Measurements from ENCODE around the gene TM4SF5. TPM values are rescaled to one million over a fixed set of nuclear protein-coding genes. Genes with fewer than 3 reads are reported as not detected.

The TM4SF5 gene
- total RNA-seq, 1 experiment from 2014 or later: not detected

DNA sequence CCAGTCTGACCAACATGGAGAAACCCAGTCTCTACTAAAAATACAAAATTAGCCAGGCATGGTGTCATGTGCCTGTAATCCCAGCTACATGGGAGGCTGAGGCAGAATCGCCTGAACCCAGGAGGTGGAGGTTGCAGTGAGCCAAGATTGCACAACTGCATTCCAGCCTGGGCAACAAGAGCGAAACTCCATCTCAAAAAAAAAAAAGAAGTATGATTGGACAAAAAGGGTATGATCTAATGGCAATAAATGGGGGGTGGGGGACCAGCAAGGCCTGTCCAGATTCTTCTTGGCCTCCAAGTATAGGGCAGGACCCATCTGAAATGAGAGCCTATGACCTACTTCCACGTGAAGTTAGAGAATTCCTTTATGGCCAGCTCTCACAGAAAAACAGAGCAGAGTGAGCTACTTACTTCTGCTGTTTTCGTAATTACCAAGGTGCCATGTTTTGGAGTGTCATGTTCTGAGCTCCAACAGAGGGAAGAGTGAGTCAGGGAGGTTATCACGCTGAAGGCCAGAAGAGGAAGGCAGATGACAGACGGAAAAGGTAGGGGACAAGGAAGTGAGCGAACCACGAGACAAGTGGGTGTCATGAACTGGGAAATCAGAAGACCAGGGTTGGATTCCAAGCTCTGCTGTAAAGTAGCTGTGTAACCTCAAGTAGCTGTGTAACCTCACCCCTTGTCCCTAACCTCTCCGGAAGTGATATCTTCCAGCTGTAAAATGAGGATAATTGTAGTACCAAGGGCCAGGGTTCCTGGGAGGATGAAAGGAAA is 35.6 kb upstream of the TM4SF5 start:
- H3K36me3 Mint-ChIP-seq (ENCODE audit: insufficient read depth, unreplicated experiment): peaks cover 20% of the 10 kb centered on the region
- POLR2A ChIA-PET: interaction anchor here (0.7 to 1.7 kb wide), 5 partner anchors 26 to 212 kb away, joined by 3 to 4 read pairs (median 4); partner anchors contain the start of gene PELP1
- TF ChIP-seq, protein P1, sequence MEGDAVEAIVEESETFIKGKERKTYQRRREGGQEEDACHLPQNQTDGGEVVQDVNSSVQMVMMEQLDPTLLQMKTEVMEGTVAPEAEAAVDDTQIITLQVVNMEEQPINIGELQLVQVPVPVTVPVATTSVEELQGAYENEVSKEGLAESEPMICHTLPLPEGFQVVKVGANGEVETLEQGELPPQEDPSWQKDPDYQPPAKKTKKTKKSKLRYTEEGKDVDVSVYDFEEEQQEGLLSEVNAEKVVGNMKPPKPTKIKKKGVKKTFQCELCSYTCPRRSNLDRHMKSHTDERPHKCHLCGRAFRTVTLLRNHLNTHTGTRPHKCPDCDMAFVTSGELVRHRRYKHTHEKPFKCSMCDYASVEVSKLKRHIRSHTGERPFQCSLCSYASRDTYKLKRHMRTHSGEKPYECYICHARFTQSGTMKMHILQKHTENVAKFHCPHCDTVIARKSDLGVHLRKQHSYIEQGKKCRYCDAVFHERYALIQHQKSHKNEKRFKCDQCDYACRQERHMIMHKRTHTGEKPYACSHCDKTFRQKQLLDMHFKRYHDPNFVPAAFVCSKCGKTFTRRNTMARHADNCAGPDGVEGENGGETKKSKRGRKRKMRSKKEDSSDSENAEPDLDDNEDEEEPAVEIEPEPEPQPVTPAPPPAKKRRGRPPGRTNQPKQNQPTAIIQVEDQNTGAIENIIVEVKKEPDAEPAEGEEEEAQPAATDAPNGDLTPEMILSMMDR (IDR thresholded peaks at IDR 0.05; ENCODE audit: unreplicated experiment): no peak
- no peaks in the 10 kb centered on the region for H3K9me3 Mint-ChIP-seq (ENCODE audit: unreplicated experiment)
- peaks cover 30% of the 10 kb centered on the region for H3K4me1 Mint-ChIP-seq (ENCODE audit: insufficient read depth, unreplicated experiment)
- no TSS peak for BruUV-seq (replicated peaks)
- no peak for DNase-seq (ENCODE audit: unreplicated experiment)
- H3K27ac Mint-ChIP-seq (ENCODE audit: low read depth, unreplicated experiment): peak overlapping the region; percentile 17
- H3K4me3 Mint-ChIP-seq (ENCODE audit: unreplicated experiment): no peak overlapping the region
- intact Hi-C loops (cut with micrococcal nuclease): no loop called here
- H3K27me3 Mint-ChIP-seq (ENCODE audit: insufficient read depth, unreplicated experiment): no peaks in the 10 kb centered on the region
- CTCF ChIA-PET: interaction anchor here (0.7 to 2.4 kb wide), 3 partner anchors 52 to 173 kb away, joined by 3 to 8 read pairs (median 3); no protein-coding TSS in a partner anchor

DNA sequence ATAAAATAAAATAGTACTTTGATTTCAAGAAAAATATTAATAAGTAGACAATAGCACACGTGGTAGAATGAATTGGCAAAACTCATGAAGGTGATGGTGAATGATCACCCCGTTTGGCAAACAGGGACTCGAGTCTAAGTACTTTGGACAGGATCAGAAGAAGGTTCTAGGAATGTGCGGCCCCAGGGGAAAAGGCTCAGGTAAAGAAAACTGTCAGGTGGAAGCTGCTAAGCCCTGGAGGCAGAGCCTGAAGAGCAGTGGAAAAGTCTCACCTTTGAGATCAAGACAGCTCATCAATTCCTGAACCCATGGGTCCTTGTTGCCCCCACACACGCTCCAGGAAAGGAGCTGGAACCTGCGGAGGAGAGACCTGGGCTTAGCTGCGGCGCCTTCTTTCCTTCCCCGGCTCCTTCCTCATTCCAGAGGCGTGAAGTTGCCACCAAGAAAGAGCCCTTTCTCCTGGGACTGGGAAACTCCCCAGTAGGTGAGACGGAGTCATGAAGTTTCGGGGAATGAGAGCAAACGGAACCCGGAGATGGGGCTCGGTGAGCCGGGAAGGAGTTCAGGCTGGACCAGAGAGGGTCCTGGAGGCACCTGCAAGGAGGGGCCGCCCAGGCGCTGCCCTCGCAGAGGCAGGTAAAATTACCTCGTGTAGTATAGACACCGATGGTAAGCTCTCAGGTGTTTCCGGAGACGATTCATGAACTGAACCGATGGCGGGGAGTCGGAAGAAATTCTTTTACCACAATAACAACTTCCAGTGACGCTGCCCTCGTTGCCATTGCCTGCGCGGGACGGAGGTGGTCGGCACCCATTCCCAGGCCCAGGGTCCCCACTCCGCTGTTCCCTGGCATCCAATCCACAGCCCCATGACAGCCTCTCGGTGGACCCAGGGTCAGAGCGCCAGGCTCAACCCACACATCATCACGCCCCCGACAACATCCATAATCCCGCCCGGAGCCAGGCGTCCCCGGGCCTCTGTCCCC is 33.3 kb upstream of the TM4SF5 start:
- peaks cover 30% of the 10 kb centered on the region for H3K4me1 Mint-ChIP-seq (ENCODE audit: insufficient read depth, unreplicated experiment)
- peak; percentile 45 for DNase-seq (ENCODE audit: unreplicated experiment)
- peak overlapping the region; percentile 76 for H3K27ac Mint-ChIP-seq (ENCODE audit: low read depth, unreplicated experiment)
- CTCF ChIA-PET: interaction anchor here (0.6 to 1.2 kb wide), 6 partner anchors 45 to 196 kb away, joined by 3 to 4 read pairs (median 4); no protein-coding TSS in a partner anchor
- intact Hi-C loops (cut with micrococcal nuclease): no loop called here
- no peaks in the 10 kb centered on the region for H3K27me3 Mint-ChIP-seq (ENCODE audit: insufficient read depth, unreplicated experiment)
- no peaks in the 10 kb centered on the region for H3K9me3 Mint-ChIP-seq (ENCODE audit: unreplicated experiment)
- TF ChIP-seq, protein P1 (IDR thresholded peaks at IDR 0.05; ENCODE audit: unreplicated experiment): no peak
- TSS peak; percentile 29 for BruUV-seq (replicated peaks)
- POLR2A ChIA-PET: interaction anchor here (0.6 to 2.7 kb wide), 10 partner anchors 28 to 373 kb away, joined by 3 to 8 read pairs (median 4); partner anchors contain the start of genes ARRB2, CHRNE, PELP1 and ZNF232
- peaks cover 3% of the 10 kb centered on the region for H3K36me3 Mint-ChIP-seq (ENCODE audit: insufficient read depth, unreplicated experiment)
- peak overlapping the region; percentile 73 for H3K4me3 Mint-ChIP-seq (ENCODE audit: unreplicated experiment)

DNA sequence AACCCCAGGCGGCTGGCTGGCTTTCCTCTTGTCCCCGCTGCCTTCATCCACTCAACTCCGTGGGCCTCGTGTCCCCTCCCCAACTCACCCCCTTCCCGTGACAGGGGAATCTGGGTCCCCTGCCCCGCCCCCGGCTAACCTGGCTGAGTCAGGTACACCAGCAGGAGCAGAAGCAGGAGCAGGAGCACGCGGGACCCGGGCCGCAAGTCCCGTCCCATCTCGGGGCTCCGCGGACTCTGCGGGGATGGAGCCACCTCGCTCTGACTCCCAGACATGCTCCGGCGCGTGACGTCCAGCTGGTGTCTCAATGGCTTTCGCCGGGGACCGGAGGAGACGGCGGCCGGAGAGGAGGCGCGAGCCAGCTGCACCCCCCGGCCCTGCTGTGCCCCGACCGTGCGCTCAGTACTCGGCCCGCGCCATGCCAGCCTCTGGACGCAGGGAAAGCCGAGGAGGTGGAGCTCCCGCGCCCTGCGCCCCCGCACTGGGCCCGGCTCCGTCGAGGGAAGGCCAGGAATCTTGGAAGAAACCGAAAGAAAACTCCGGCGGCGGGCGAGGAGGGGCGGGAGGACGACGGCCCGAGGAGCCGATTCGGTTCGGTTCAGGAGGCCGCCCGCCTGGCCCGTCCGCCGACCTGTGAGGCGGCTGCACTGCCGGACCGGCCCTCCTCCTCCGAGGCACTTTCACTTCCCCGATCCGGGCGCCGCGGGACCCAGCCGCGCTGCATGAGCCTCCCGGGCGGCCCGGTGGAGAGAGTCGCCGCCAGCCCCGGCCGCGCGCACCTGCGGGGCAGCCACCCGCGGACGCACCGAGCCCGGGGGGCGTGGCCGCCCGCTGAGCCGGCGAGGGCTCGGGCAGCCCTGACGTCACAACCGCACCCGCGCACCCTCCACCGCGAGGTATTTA is 32.3 kb upstream of the TM4SF5 start, which contains the start of the genes CXCL16 and ZMYND15:
Gene CXCL16 (minus strand): TSS at position 807 of the 903 bp plus-strand sequence. CDS start 589 bp downstream, at position 218.
Gene ZMYND15 (plus strand): TSS at position 712 of the 903 bp plus-strand sequence. CDS start 716 bp downstream, outside the sequence.
- Mint-ChIP-seq H3K27ac (ENCODE audit: low read depth, unreplicated experiment) (peak within 1 kb of the TSS; percentile 76), H3K27me3 (ENCODE audit: insufficient read depth, unreplicated experiment) (no peaks in the 10 kb centered on the region), H3K4me3 (ENCODE audit: unreplicated experiment) (peak within 1 kb of the TSS; percentile 73), H3K4me1 (ENCODE audit: insufficient read depth, unreplicated experiment) (peaks cover 30% of the 10 kb centered on the region), H3K36me3 (ENCODE audit: insufficient read depth, unreplicated experiment) (no peaks in the 10 kb centered on the region), H3K9me3 (ENCODE audit: unreplicated experiment) (no peaks in the 10 kb centered on the region)
- ChIA-PET POLR2A (interaction anchor here (0.6 to 2.7 kb wide), 8 partner anchors 29 to 372 kb away, joined by 3 to 8 read pairs (median 5); partner anchors contain the start of genes ARRB2, CHRNE, PELP1 and ZNF232), CTCF (interaction anchor here (0.6 to 1.2 kb wide), 2 partner anchors 10 to 51 kb away, joined by 3 to 4 read pairs; no protein-coding TSS in a partner anchor)
- no TSS peak for BruUV-seq (replicated peaks)
- intact Hi-C loops (cut with micrococcal nuclease): no loop called here
- DNase-seq (ENCODE audit: unreplicated experiment): peak; percentile 49
- TF ChIP-seq, protein P1 (IDR thresholded peaks at IDR 0.05; ENCODE audit: unreplicated experiment): no peak
